Peyer's patch (tissue), 4 donors: ENCODE results near the gene XYLT1. TPM values are rescaled to one million over a fixed set of nuclear protein-coding genes. Genes with fewer than 3 reads are reported as not detected.

Source experiments
- DNase-seq, 3 donors: peaks; one replicate each; pipeline ENCODE4 v3.0.0-alpha.2; 2017 to 2019
- H3K27ac ChIP-seq, 4 donors: fragments of 200-600 bp; sonication (generic); one replicate each; pipeline ENCODE4 v1.5.1; 2016 to 2019
- H3K27me3 ChIP-seq, 2 donors: fragments of 200-600 bp; sonication (generic); one replicate each; pipeline ENCODE4 v1.5.1; 2019
- H3K36me3 ChIP-seq, 3 donors: fragments of 200-600 bp; sonication (generic); one replicate each; pipeline ENCODE4 v1.5.1; 2016 to 2019
- H3K4me1 ChIP-seq, 4 donors: fragments of 200-600 bp; sonication (generic); one replicate each; pipeline ENCODE4 v1.5.1; 2016 to 2019
- H3K4me3 ChIP-seq, 4 donors: fragments of 200-600 bp; sonication (generic); 1 replicate in 3 of 4; 2 replicates in 1 of 4; pipeline ENCODE4 v1.5.1; 2016 to 2019; ENCODE audit warnings: mild to moderate bottlenecking in 1 of 4
- H3K9me3 ChIP-seq, 4 donors: fragments of 200-600 bp; sonication (generic); one replicate each; pipeline ENCODE4 v1.5.1; 2016 to 2019; ENCODE audit warnings: mild to moderate bottlenecking in 1 of 4
- POLR2A ChIP-seq, 2 donors: fragments of 450-650 bp; IDR thresholded peaks; one replicate each; pipeline ENCODE4 v1.5.1; 2017; ENCODE audit warnings: antibody characterized with exemption in 2 of 2, mild to moderate bottlenecking in 2 of 2, moderate library complexity in 2 of 2
- total RNA-seq, 4 donors: library from RNA; depleted of rRNA; stranded (reverse); fragments of >200 nt; gene quantifications; one replicate each; pipeline ENCODE4 v1.1.0, GENCODE V29; 2016
- TF ChIP-seq, protein P1 (sequence below), 6 experiments: fragments of 450-650 bp in 4 of 6; fragments of 200-600 bp in 2 of 6; sonication (generic) in 1 of 6; IDR thresholded peaks; one replicate each; pipeline ENCODE4 v1.5.1; 2017 to 2019; ENCODE audit warnings: antibody characterized with exemption in 6 of 6, mild to moderate bottlenecking in 3 of 6, moderate library complexity in 1 of 6

XYLT1 gene
- total RNA-seq, 4 donors from 2014 or later = 18.7 to 42.1 (median 37.7) TPM

DNA sequence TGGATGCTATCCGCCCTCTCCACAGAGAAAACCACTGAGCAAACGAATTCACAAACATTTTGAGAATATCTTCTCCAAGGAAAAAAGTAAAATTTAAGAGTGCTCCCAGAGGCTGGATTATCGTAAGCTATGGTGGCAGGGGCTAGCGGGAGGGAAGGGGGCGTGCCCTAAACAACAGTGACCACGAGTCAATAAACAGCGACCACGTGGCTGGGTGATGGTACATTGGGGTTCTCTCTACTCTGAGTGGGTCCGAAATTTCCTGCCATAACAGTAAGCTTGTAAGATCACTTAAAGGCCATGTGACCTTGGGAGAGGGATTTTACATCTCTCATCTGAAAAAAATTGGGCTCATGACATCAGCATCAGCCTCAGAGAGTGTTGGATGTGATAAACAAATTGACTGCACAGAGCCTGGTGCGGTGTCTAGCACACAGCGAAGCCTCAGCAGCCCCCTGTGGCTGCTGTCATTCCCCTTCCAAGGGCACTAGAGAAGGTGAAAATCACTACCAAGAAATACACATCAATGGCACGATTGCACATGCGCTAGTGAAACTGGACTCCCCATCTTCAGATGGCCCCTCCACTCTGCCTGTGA lies 213.2 kb downstream of the XYLT1 start:
- Histone ChIP-seq H3K27ac (no peak overlapping the region), H3K27me3 (no peaks in the 10 kb centered on the region), H3K4me1 (peaks cover 0 to 13% (median 0%) of the 10 kb centered on the region in 4 donors), H3K9me3 (no peaks in the 10 kb centered on the region), H3K4me3 (no peak overlapping the region), H3K36me3 (peaks cover 0 to 7% (median 0%) of the 10 kb centered on the region in 3 donors)
- no peak for DNase-seq
- TF ChIP-seq, protein P1, sequence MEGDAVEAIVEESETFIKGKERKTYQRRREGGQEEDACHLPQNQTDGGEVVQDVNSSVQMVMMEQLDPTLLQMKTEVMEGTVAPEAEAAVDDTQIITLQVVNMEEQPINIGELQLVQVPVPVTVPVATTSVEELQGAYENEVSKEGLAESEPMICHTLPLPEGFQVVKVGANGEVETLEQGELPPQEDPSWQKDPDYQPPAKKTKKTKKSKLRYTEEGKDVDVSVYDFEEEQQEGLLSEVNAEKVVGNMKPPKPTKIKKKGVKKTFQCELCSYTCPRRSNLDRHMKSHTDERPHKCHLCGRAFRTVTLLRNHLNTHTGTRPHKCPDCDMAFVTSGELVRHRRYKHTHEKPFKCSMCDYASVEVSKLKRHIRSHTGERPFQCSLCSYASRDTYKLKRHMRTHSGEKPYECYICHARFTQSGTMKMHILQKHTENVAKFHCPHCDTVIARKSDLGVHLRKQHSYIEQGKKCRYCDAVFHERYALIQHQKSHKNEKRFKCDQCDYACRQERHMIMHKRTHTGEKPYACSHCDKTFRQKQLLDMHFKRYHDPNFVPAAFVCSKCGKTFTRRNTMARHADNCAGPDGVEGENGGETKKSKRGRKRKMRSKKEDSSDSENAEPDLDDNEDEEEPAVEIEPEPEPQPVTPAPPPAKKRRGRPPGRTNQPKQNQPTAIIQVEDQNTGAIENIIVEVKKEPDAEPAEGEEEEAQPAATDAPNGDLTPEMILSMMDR (IDR thresholded peaks at IDR 0.05) = no peak
- no peak for TF ChIP-seq POLR2A (IDR thresholded peaks at IDR 0.05)

DNA sequence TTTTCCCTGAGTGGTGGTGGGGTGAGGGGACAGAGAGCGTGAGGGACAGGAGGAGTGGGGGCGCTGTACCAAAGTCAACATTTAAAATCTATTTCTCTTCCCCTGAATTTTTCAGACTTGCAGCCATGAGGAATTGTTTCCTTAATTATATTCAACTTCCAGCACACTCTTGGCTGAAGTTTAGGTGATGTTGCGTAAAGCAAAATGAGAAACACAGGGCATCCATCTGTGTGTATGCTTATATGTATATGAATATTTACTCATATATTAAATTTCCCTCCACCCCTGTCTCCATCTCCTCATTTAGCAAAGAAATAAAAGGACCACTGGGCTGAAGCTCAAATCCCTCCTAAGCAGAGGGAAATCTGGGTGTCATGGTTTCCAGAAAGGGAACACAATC lies 218.1 kb downstream of the XYLT1 start:
- DNase-seq = no peak
- no peak for TF ChIP-seq POLR2A (IDR thresholded peaks at IDR 0.05)
- TF ChIP-seq, protein P1 (IDR thresholded peaks at IDR 0.05) = no peak
- H3K27me3 ChIP-seq = no peaks in the 10 kb centered on the region
- no peak overlapping the region for H3K27ac ChIP-seq
- no peak overlapping the region for H3K4me3 ChIP-seq
- no peaks in the 10 kb centered on the region for H3K36me3 ChIP-seq
- no peaks in the 10 kb centered on the region for H3K9me3 ChIP-seq
- no peaks in the 10 kb centered on the region for H3K4me1 ChIP-seq

DNA sequence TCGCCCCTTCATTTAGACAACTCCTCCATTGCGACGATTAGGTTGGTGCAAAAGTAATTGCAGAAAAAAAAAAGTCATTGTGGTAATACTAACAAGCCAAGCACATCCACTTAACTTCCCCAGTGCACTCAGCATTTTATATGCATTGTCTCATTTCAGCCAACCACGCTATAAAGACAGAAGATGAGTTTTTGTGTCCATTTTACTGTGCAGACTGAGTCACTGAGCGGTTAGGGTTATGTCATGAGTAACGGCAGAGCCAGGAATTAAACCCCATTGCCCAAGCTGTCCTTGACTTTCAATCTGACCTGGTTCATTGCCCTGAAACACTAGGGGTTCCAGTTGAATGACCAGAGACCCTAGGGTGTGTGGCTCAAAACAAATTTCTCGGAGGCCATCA lies 218.7 kb downstream of the XYLT1 start:
- no peak overlapping the region for H3K27ac ChIP-seq
- no peaks in the 10 kb centered on the region for H3K9me3 ChIP-seq
- TF ChIP-seq POLR2A (IDR thresholded peaks at IDR 0.05) = no peak
- TF ChIP-seq, protein P1 (IDR thresholded peaks at IDR 0.05) = no peak
- no peak for DNase-seq
- H3K4me3 ChIP-seq = no peak overlapping the region
- no peaks in the 10 kb centered on the region for H3K4me1 ChIP-seq
- H3K27me3 ChIP-seq = no peaks in the 10 kb centered on the region
- no peaks in the 10 kb centered on the region for H3K36me3 ChIP-seq

DNA sequence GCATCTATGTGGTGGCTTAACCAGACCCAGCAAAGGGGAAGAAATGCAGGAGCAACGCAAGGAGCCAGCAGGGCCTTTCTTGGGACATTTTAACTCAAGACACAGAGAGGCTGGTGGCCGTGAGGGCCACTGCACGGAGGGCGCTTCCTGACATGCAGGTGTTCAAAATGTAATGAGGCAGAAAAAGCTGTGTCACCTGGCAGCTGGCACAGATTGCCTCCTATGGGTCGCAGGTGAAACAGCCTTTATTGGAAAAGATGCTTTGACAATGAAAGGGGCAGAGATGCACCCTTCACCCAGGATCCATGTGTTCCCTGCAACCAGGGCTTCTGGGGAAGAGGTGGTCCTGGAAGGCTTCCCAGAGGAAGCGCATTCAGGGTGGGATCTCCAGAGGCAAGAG lies 219.3 kb downstream of the XYLT1 start:
- Histone ChIP-seq H3K36me3 (no peaks in the 10 kb centered on the region), H3K27ac (no peak overlapping the region), H3K27me3 (no peaks in the 10 kb centered on the region), H3K9me3 (no peaks in the 10 kb centered on the region), H3K4me3 (no peak overlapping the region), H3K4me1 (no peaks in the 10 kb centered on the region)
- TF ChIP-seq, protein P1 (IDR thresholded peaks at IDR 0.05) = no peak
- no peak for TF ChIP-seq POLR2A (IDR thresholded peaks at IDR 0.05)
- DNase-seq = no peak

DNA sequence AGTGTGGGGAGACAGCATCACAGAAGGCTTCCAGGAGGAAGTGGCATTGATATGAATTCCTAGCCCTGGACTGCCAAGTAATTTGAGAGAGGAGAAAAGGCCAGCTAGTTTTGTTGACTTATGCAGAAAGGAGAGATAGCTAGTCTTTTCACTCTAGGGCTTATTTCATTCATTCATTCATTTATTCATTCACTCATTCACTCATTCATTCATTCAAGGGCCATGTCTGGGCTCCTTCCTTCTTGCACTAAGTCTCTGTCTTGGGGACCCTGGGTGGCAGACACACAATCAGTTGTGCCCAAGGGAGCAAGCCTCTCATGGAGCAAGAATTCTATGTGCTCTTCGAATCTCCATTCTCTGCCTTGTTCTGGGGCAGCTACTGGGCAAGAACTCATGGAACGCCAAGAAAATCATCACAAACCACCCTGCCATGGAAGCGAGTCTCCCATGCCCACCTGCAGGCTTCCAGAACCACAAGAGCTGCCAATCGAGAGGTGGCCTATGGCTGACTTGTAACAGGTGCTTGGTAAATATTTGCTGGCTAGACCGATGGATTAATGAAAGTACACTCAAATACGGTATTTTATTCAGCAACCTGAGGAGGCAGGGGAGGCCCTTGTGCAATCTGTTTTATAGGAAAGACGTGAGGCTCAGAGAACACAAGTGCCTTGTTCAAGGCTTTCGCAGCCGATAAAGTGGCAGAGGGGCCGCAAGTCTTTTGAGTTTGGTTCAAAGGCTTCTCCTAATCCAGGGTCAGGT lies 223.6 kb downstream of the XYLT1 start:
- Histone ChIP-seq H3K27ac (no peak overlapping the region), H3K27me3 (no peaks in the 10 kb centered on the region), H3K4me1 (no peaks in the 10 kb centered on the region), H3K9me3 (no peaks in the 10 kb centered on the region), H3K36me3 (no peaks in the 10 kb centered on the region), H3K4me3 (no peak overlapping the region)
- DNase-seq = no peak
- TF ChIP-seq, protein P1 (IDR thresholded peaks at IDR 0.05) = no peak
- no peak for TF ChIP-seq POLR2A (IDR thresholded peaks at IDR 0.05)
